Measurements from ENCODE around the gene PDE4D. TPM values are rescaled to one million over a fixed set of nuclear protein-coding genes. Genes with fewer than 3 reads are reported as not detected.

Gene PDE4D
- total RNA-seq, 1 donor from 2014 or later = 13.2 TPM

GRCh38 chr5:59436364-59437148, 457.0 kb downstream of the PDE4D start:
- H3K27ac Mint-ChIP-seq (ENCODE audit: unreplicated experiment) = no peak overlapping the region

DNA sequence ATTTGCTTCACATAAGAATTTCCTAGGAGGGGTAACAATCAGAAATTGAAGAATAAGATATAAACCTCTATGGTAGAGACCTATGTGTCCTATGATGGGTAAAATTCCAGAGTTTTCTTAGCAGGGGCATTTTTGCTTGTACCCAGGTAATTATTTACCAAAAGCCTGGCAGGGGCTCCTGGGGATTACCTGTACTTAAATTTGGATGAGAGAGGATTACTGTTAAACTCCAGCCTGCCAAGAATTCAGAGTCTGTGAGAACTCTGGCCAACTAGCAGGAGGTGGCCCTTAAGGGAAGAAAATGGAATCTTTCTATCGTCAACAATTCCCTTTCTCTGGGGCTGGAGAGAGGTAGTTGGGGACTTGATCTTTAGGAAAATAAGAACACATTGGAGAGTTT, 460.4 kb downstream of the PDE4D start:
- Mint-ChIP-seq H3K4me1 (ENCODE audit: low read depth, unreplicated experiment) (no peaks in the 10 kb centered on the region), H3K27ac (ENCODE audit: unreplicated experiment) (no peak overlapping the region), H3K36me3 (ENCODE audit: unreplicated experiment) (no peaks in the 10 kb centered on the region), H3K27me3 (ENCODE audit: unreplicated experiment) (no peaks in the 10 kb centered on the region), H3K9me3 (ENCODE audit: unreplicated experiment) (no peaks in the 10 kb centered on the region), H3K4me3 (ENCODE audit: unreplicated experiment) (no peak overlapping the region)
- no peak for TF ChIP-seq CTCF (IDR thresholded peaks at IDR 0.05; ENCODE audit: partially characterized antibody, unreplicated experiment)
- no peak for DNase-seq

More at GRCh38 chr5:59436364-59437148, 457.0 kb downstream of the PDE4D start:
- no peak for DNase-seq
- Mint-ChIP-seq H3K36me3 (ENCODE audit: unreplicated experiment) (no peaks in the 10 kb centered on the region), H3K4me3 (ENCODE audit: unreplicated experiment) (no peak overlapping the region), H3K9me3 (ENCODE audit: unreplicated experiment) (no peaks in the 10 kb centered on the region), H3K27me3 (ENCODE audit: unreplicated experiment) (no peaks in the 10 kb centered on the region), H3K4me1 (ENCODE audit: low read depth, unreplicated experiment) (no peaks in the 10 kb centered on the region)
- TF ChIP-seq CTCF (IDR thresholded peaks at IDR 0.05; ENCODE audit: partially characterized antibody, unreplicated experiment) = no peak

GRCh38 chr5:59430066-59430685, 463.4 kb downstream of the PDE4D start:
- no peak overlapping the region for H3K27ac Mint-ChIP-seq (ENCODE audit: unreplicated experiment)
- H3K9me3 Mint-ChIP-seq (ENCODE audit: unreplicated experiment) = no peaks in the 10 kb centered on the region
- DNase-seq = no peak
- H3K36me3 Mint-ChIP-seq (ENCODE audit: unreplicated experiment) = no peaks in the 10 kb centered on the region
- H3K27me3 Mint-ChIP-seq (ENCODE audit: unreplicated experiment) = no peaks in the 10 kb centered on the region
- H3K4me1 Mint-ChIP-seq (ENCODE audit: low read depth, unreplicated experiment) = no peaks in the 10 kb centered on the region
- H3K4me3 Mint-ChIP-seq (ENCODE audit: unreplicated experiment) = no peak overlapping the region
- no peak for TF ChIP-seq CTCF (IDR thresholded peaks at IDR 0.05; ENCODE audit: partially characterized antibody, unreplicated experiment)

DNA sequence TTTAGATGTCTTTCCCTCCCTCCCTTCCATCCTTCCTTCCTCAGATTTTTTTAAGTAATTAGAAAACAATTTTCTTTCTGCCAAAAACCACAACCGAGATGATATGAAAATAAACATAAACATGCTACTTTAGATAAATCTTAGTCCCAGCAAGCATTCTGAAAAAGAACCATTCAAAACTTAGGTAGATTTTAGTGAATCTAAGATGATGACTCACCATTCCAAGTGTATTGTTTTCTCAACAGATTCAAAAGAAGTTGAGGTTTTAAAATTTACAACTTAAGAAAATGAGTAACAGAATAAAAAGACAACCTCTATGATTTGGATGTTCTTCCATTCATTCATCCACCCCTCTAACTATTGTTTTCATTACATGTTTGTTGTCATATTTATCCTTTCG, 465.1 kb downstream of the PDE4D start:
- Mint-ChIP-seq H3K27ac (ENCODE audit: unreplicated experiment) (no peak overlapping the region), H3K4me3 (ENCODE audit: unreplicated experiment) (no peak overlapping the region), H3K36me3 (ENCODE audit: unreplicated experiment) (no peaks in the 10 kb centered on the region), H3K9me3 (ENCODE audit: unreplicated experiment) (no peaks in the 10 kb centered on the region), H3K4me1 (ENCODE audit: low read depth, unreplicated experiment) (no peaks in the 10 kb centered on the region), H3K27me3 (ENCODE audit: unreplicated experiment) (no peaks in the 10 kb centered on the region)
- DNase-seq = no peak
- TF ChIP-seq CTCF (IDR thresholded peaks at IDR 0.05; ENCODE audit: partially characterized antibody, unreplicated experiment) = no peak

DNA sequence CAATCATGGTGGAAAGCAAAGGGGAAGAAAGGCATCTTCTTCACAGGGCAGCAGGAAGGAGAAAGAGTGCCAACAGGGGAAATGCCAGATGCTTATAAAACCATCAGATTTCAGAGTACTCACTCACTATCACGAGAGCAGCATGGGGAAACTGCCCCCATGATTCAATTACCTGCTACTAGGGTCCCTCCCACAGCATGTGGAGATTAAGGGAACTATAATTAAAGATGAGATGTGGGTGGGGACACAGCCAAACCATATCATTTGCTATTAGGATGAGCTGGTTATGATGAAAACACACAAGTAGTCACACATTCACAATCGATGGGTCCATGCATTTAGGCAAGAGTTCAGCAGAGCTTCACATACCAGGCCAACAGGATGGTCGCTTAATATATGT, 469.0 kb downstream of the PDE4D start:
- TF ChIP-seq CTCF (IDR thresholded peaks at IDR 0.05; ENCODE audit: partially characterized antibody, unreplicated experiment) = no peak
- no peak for DNase-seq
- Mint-ChIP-seq H3K27me3 (ENCODE audit: unreplicated experiment) (no peaks in the 10 kb centered on the region), H3K4me1 (ENCODE audit: low read depth, unreplicated experiment) (peaks cover 2% of the 10 kb centered on the region), H3K4me3 (ENCODE audit: unreplicated experiment) (no peak overlapping the region), H3K9me3 (ENCODE audit: unreplicated experiment) (no peaks in the 10 kb centered on the region), H3K36me3 (ENCODE audit: unreplicated experiment) (no peaks in the 10 kb centered on the region), H3K27ac (ENCODE audit: unreplicated experiment) (no peak overlapping the region)
